Nephron (organoid): Measurements from ENCODE around the gene RNF166.

Experiments used
- H3K27ac Mint-ChIP-seq, 3 experiments: 2 replicates each; pipeline ENCODE4 v1.8.0; 2020; ENCODE audit warnings: mixed read lengths in 3 of 3, mild to moderate bottlenecking in 2 of 3, moderate library complexity in 1 of 3
- H3K27me3 Mint-ChIP-seq: 2 replicates; pipeline ENCODE4 v1.8.0; 2021; ENCODE audit warnings: low read depth, mild to moderate bottlenecking, moderate library complexity, mixed read lengths
- H3K36me3 Mint-ChIP-seq: 2 replicates; pipeline ENCODE4 v1.8.0; 2020; ENCODE audit warnings: low read depth, mixed read lengths
- H3K4me1 Mint-ChIP-seq: 2 replicates; pipeline ENCODE4 v1.8.0; 2020; ENCODE audit warnings: mixed read lengths
- H3K4me3 Mint-ChIP-seq, 3 experiments: 2 replicates each; pipeline ENCODE4 v1.8.0; 2020; ENCODE audit warnings: mild to moderate bottlenecking in 3 of 3, mixed read lengths in 3 of 3, moderate library complexity in 2 of 3
- H3K9me3 Mint-ChIP-seq: 2 replicates; pipeline ENCODE4 v1.8.0; 2020; ENCODE audit warnings: mixed read lengths
- CTCF ChIP-seq, 3 experiments: fragments of 200-600 bp; sonication (generic); IDR thresholded peaks; one replicate each; pipeline ENCODE4 v1.5.0; 2021; ENCODE audit warnings: antibody characterized with exemption in 3 of 3; ENCODE audit not compliant: unreplicated experiment in 3 of 3

RNF166 gene

GRCh38 chr16:88736088-88736487, 29.9 kb upstream of the RNF166 start:
- H3K9me3 Mint-ChIP-seq = no peaks in the 10 kb centered on the region
- H3K27ac Mint-ChIP-seq = no peak overlapping the region
- peaks cover 4% of the 10 kb centered on the region for H3K4me1 Mint-ChIP-seq
- H3K4me3 Mint-ChIP-seq = no peak overlapping the region
- H3K36me3 Mint-ChIP-seq = no peaks in the 10 kb centered on the region
- no peak for TF ChIP-seq CTCF (IDR thresholded peaks at IDR 0.05; ENCODE audit: unreplicated experiment in 3 of 3)
- H3K27me3 Mint-ChIP-seq = no peaks in the 10 kb centered on the region

- Mint-ChIP-seq H3K27me3 (no peaks in the 10 kb centered on the region), H3K9me3 (no peaks in the 10 kb centered on the region), H3K4me1 (peaks cover 8% of the 10 kb centered on the region), H3K27ac (no peak overlapping the region), H3K4me3 (no peak overlapping the region), H3K36me3 (no peaks in the 10 kb centered on the region)
- no peak for TF ChIP-seq CTCF (IDR thresholded peaks at IDR 0.05; ENCODE audit: unreplicated experiment in 3 of 3)
Observed at GRCh38 chr16:88735616-88736015, 29.4 kb upstream of the RNF166 start.

GRCh38 chr16:88735121-88735520, 28.9 kb upstream of the RNF166 start:
- Mint-ChIP-seq H3K36me3 (no peaks in the 10 kb centered on the region), H3K9me3 (no peaks in the 10 kb centered on the region), H3K27ac (no peak overlapping the region), H3K27me3 (no peaks in the 10 kb centered on the region), H3K4me3 (no peak overlapping the region), H3K4me1 (peaks cover 10% of the 10 kb centered on the region)
- TF ChIP-seq CTCF (IDR thresholded peaks at IDR 0.05; ENCODE audit: unreplicated experiment in 3 of 3) = no peak

- Mint-ChIP-seq H3K27ac (no peak overlapping the region), H3K9me3 (no peaks in the 10 kb centered on the region), H3K4me1 (peaks cover 10% of the 10 kb centered on the region), H3K36me3 (no peaks in the 10 kb centered on the region), H3K4me3 (no peak overlapping the region), H3K27me3 (no peaks in the 10 kb centered on the region)
- TF ChIP-seq CTCF (IDR thresholded peaks at IDR 0.05; ENCODE audit: unreplicated experiment in 3 of 3) = no peak
Observed at GRCh38 chr16:88734361-88734728, 28.1 kb upstream of the RNF166 start.

- H3K4me3 Mint-ChIP-seq = no peak overlapping the region
- no peaks in the 10 kb centered on the region for H3K9me3 Mint-ChIP-seq
- H3K36me3 Mint-ChIP-seq = no peaks in the 10 kb centered on the region
- H3K27me3 Mint-ChIP-seq = no peaks in the 10 kb centered on the region
- no peak overlapping the region for H3K27ac Mint-ChIP-seq
- H3K4me1 Mint-ChIP-seq = peaks cover 10% of the 10 kb centered on the region
- TF ChIP-seq CTCF (IDR thresholded peaks at IDR 0.05; ENCODE audit: unreplicated experiment in 3 of 3) = no peak
Observed at GRCh38 chr16:88733630-88734360, 27.6 kb upstream of the RNF166 start.

- H3K36me3 Mint-ChIP-seq = no peaks in the 10 kb centered on the region
- no peaks in the 10 kb centered on the region for H3K27me3 Mint-ChIP-seq
- no peaks in the 10 kb centered on the region for H3K9me3 Mint-ChIP-seq
- H3K4me1 Mint-ChIP-seq = peaks cover 10% of the 10 kb centered on the region
- H3K4me3 Mint-ChIP-seq = no peak overlapping the region
- H3K27ac Mint-ChIP-seq = no peak overlapping the region
- TF ChIP-seq CTCF (IDR thresholded peaks at IDR 0.05; ENCODE audit: unreplicated experiment in 3 of 3) = no peak
Observed at GRCh38 chr16:88732961-88733294, 26.7 kb upstream of the RNF166 start.
